Astrocyte of the cerebellum (primary cell): ENCODE data around the gene INPP5A.

ENCODE experiments used
- DNase-seq: peaks from one replicate; pipeline ENCODE4 v3.0.0-alpha.2; 2011; ENCODE audit warnings: low read depth
- H3K4me3 ChIP-seq: 2 replicates; pipeline ENCODE4 v1.5.1; 2011; ENCODE audit warnings: mild to moderate bottlenecking, low read depth, low read length, moderate library complexity
- CTCF ChIP-seq: IDR thresholded peaks from 2 replicates; pipeline ENCODE4 v1.5.1; 2012; ENCODE audit warnings: low read length, low read depth, moderate library complexity, mild to moderate bottlenecking; ENCODE audit errors: missing control alignments
- in situ Hi-C: cut with HindIII; loops from 2 replicates; pipeline ENCODE4 v1.10.0; 2017; ENCODE audit warnings: low sequenced_read_pairs

The INPP5A gene

GRCh38 chr10:132803416-132804210 is 266.0 kb downstream of the INPP5A start:
- in situ Hi-C loops, result no loop called here
- no peak overlapping the region for H3K4me3 ChIP-seq
- DNase-seq, result no peak
- no peak for TF ChIP-seq CTCF

- no peak overlapping the region for H3K4me3 ChIP-seq
- no peak for TF ChIP-seq CTCF
- in situ Hi-C loops, result no loop called here
- DNase-seq, result no peak
Measured at GRCh38 chr10:132804287-132804686, 266.7 kb downstream of the INPP5A start.

GRCh38 chr10:132804785-132805426 is 267.3 kb downstream of the INPP5A start:
- no peak for DNase-seq
- TF ChIP-seq CTCF, result no peak
- H3K4me3 ChIP-seq, result no peak overlapping the region
- in situ Hi-C loops, result no loop called here

- no peak overlapping the region for H3K4me3 ChIP-seq
- no peak for TF ChIP-seq CTCF
- in situ Hi-C loops, result no loop called here
- DNase-seq, result no peak
Measured at GRCh38 chr10:132805599-132805998, 268.0 kb downstream of the INPP5A start.

- TF ChIP-seq CTCF, result no peak
- in situ Hi-C loops, result no loop called here
- no peak for DNase-seq
- H3K4me3 ChIP-seq, result no peak overlapping the region
Measured at GRCh38 chr10:132806110-132806509, 268.5 kb downstream of the INPP5A start.

- no peak overlapping the region for H3K4me3 ChIP-seq
- no peak for TF ChIP-seq CTCF
- DNase-seq, result no peak
- in situ Hi-C loops, result no loop called here
Measured at GRCh38 chr10:132806561-132807003, 269.0 kb downstream of the INPP5A start.
